Prostate gland (tissue), 2 donors: Measurements from ENCODE around the gene POTEE. TPM values are rescaled to one million over a fixed set of nuclear protein-coding genes. Genes with fewer than 3 reads are reported as not detected.
A peak's percentile ranks its signal among the peaks of the same experiment; 100 is the strongest.
"Not testable (repeated sequence)": the region's sequence is repeated elsewhere in the genome, so short reads cannot be mapped to it uniquely, and the experiment has no call there.

Experiments used
- DNase-seq: peaks from one replicate; pipeline ENCODE4 v3.0.0-alpha.2; 2019; ENCODE audit warnings: low spot score
- H3K27ac ChIP-seq, 2 donors: fragments of 200-600 bp; sonication (generic); 2 replicates each; pipeline ENCODE4 v1.5.1; 2017 to 2019
- H3K27me3 ChIP-seq: fragments of 200-600 bp; sonication (generic); replicated peaks from 2 replicates; pipeline ENCODE4 v1.5.1; 2019; ENCODE audit not compliant: insufficient read depth
- H3K36me3 ChIP-seq, 2 donors: fragments of 200-600 bp; sonication (generic); 1 replicate in 1 of 2; 2 replicates in 1 of 2; pipeline versions ENCODE4 v1.5.1 to v1.8.1; 2017 to 2019
- H3K4me1 ChIP-seq: fragments of 200-600 bp; sonication (generic); replicated peaks from 2 replicates; pipeline ENCODE4 v1.5.1; 2019
- H3K4me3 ChIP-seq, 2 donors: fragments of 200-600 bp; sonication (generic); 2 replicates each; pipeline ENCODE4 v1.5.1; 2017 to 2019
- H3K9me3 ChIP-seq: fragments of 200-600 bp; sonication (generic); 2 replicates; pipeline ENCODE4 v1.5.1; 2017
- POLR2A ChIP-seq: fragments of 450-650 bp; IDR thresholded peaks from one replicate; pipeline ENCODE4 v1.6.1; 2016; ENCODE audit warnings: antibody characterized with exemption, mild to moderate bottlenecking
- POLR2AphosphoS5 ChIP-seq: sonication (generic); formaldehyde crosslinking; IDR thresholded peaks from one replicate; pipeline ENCODE4 v1.6.1; 2017; ENCODE audit warnings: antibody characterized with exemption
- WGBS: methylation state at CpG from one replicate; pipeline ENCODE4 v1.1.5; 2018; 5-methylcytosine and 5-hydroxymethylcytosine counted together
- intact Hi-C: fragments of 100-400 bp; cut with DNase I; formaldehyde crosslinking; loops from one replicate; pipeline ENCODE4 v1.14.2; 2022
- small RNA-seq, 2 donors: library from RNA; depleted of rRNA; stranded (forward); fragments of <200 nt; gene quantifications; one replicate each; pipeline ENCODE3, GENCODE V24; 2016
- total RNA-seq, 2 donors: library from RNA; depleted of rRNA; stranded (reverse); fragments of >200 nt; gene quantifications; one replicate each; pipeline ENCODE4 v1.1.0, GENCODE V29; 2016
- TF ChIP-seq, protein P1 (sequence below), 4 experiments: fragments of 200-600 bp in 2 of 4; fragments of 450-650 bp in 2 of 4; sonication (generic) in 2 of 4; IDR thresholded peaks; 1 replicate in 3 of 4; 2 replicates in 1 of 4; pipeline ENCODE4 v1.5.1; 2016 to 2019; ENCODE audit warnings: antibody characterized with exemption in 4 of 4, mild to moderate bottlenecking in 2 of 4, moderate library complexity in 2 of 4

Gene POTEE
- total RNA-seq, 2 donors from 2014 or later: 8.6 to 55.7 TPM

DNA sequence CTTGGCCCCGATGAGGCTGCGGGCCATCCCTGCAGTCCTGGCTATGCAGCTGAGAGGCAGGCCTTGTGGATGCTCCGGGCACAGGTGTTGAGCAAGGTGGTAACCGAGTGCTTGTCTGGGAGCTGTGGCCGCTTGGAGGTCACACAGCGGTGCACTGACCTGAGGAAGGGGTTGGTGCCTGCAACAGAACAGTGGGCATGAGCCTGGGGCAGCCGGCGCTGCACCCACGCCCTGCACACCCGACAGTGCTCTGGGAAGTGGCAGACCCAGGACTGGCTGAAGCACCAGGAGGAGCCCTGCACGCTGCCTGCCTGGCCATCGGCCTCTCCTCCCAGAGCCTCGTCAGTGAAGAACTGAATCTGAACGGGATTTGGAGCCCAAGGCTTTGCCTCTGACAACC is 8.2 kb upstream of the POTEE start:
- H3K4me1 ChIP-seq: no peaks in the 10 kb centered on the region
- no peak for DNase-seq
- no peaks in the 10 kb centered on the region for H3K27me3 ChIP-seq
- TF ChIP-seq POLR2A: no peak
- no peak for TF ChIP-seq POLR2AphosphoS5
- TF ChIP-seq, protein P1, sequence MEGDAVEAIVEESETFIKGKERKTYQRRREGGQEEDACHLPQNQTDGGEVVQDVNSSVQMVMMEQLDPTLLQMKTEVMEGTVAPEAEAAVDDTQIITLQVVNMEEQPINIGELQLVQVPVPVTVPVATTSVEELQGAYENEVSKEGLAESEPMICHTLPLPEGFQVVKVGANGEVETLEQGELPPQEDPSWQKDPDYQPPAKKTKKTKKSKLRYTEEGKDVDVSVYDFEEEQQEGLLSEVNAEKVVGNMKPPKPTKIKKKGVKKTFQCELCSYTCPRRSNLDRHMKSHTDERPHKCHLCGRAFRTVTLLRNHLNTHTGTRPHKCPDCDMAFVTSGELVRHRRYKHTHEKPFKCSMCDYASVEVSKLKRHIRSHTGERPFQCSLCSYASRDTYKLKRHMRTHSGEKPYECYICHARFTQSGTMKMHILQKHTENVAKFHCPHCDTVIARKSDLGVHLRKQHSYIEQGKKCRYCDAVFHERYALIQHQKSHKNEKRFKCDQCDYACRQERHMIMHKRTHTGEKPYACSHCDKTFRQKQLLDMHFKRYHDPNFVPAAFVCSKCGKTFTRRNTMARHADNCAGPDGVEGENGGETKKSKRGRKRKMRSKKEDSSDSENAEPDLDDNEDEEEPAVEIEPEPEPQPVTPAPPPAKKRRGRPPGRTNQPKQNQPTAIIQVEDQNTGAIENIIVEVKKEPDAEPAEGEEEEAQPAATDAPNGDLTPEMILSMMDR (IDR thresholded peaks at IDR 0.05): no peak
- H3K9me3 ChIP-seq: no peaks in the 10 kb centered on the region
- WGBS: 97% methylated on average over 14 of the region's 14 CpGs
- H3K36me3 ChIP-seq: no peaks in the 10 kb centered on the region
- H3K4me3 ChIP-seq: no peak overlapping the region
- intact Hi-C loops: no loop called here
- H3K27ac ChIP-seq: no peak overlapping the region

DNA sequence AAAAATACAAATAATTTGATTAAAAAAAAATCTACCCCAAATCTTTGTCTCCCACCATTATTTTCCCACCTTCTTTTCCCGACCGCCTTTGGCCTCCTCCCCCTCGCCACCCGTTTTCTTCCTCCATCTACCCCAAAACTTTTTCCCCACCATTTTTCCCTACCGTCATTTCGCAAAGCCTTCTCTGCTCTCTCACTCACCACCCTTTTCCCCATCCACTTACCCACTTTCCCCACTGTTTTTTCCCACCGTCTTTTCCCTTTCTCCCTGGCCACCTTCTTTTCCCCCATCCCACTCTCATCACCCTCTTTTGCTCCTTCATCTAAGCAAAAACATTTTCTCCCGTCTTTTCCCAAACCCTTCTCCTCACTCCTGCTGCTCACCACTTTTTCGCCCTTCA is 1.5 kb upstream of the POTEE start:
- not testable (repeated sequence) for H3K4me3 ChIP-seq

DNA sequence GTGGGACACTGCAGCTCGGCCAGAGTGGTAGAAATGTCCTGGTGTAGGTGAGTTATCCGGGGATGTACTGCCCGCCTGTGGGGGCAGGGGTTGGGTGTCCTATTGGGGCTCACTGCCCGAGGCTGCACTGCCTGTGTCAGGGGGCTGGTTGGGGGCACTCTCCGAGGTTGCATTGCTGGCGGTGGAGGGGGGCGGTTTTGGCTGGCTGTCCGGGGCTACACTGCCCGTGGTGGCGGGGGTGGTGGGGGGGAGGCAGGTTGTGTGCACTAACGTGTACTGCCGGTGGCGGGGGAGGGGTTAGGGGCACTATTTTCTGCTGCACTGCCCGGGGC is 403 bp downstream of the POTEE start:
- H3K9me3 ChIP-seq, H3K4me3 ChIP-seq, H3K27me3 ChIP-seq, DNase-seq, intact Hi-C loops, H3K4me1 ChIP-seq, H3K36me3 ChIP-seq, H3K27ac ChIP-seq: not testable (repeated sequence)
- 98% methylated on average over 7 of the region's 14 CpGs for WGBS

More for the DNA sequence above, 1.5 kb upstream of the POTEE start:
- H3K36me3 ChIP-seq, H3K27me3 ChIP-seq, intact Hi-C loops, H3K9me3 ChIP-seq, H3K4me1 ChIP-seq, H3K27ac ChIP-seq, DNase-seq: not testable (repeated sequence)
- 87% methylated on average over 8 of the region's 9 CpGs for WGBS

DNA sequence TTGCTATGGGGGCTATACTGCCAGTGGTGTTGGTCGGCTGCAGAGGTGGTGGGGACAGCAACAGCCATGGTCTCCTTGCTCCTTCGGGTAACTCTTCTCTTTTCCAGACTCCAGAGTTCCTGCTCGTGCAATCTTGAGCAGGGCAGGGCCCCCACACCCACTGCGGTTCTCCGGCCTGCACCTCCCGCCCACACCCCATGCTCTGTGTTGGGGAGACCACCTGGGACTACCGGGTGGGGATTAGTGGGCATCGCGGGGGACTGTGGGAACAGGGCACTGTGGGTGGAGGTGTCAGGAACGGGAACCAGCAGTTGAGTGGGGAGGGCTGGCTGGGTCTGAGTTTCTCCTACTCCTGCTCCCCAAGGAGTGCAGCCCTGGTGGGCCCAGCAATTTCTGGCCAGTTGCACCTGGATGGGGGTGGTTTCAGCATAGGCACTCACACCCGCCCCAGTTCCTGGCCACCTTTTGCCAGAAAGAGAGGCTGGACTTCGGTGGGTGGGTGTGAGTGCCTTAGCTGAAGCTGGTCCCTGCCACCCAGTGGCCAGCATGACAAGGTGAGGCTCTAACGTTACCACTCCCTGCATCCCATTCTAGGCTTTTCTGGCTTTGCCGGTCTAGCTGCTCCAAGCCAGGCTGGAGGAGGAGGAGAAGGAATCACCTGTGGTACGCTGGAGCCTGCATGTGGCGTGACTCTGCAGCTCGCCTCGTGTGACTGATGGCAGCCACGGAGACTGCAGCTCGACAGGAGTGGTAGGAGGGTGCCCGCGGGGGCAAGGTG is 1.3 kb downstream of the POTEE start:
- intact Hi-C loops, H3K9me3 ChIP-seq, H3K36me3 ChIP-seq, H3K27me3 ChIP-seq, H3K4me1 ChIP-seq, H3K27ac ChIP-seq, H3K4me3 ChIP-seq: not testable (repeated sequence)
- 77% methylated on average over 10 of the region's 22 CpGs for WGBS
- peak; percentile 38 for DNase-seq

DNA sequence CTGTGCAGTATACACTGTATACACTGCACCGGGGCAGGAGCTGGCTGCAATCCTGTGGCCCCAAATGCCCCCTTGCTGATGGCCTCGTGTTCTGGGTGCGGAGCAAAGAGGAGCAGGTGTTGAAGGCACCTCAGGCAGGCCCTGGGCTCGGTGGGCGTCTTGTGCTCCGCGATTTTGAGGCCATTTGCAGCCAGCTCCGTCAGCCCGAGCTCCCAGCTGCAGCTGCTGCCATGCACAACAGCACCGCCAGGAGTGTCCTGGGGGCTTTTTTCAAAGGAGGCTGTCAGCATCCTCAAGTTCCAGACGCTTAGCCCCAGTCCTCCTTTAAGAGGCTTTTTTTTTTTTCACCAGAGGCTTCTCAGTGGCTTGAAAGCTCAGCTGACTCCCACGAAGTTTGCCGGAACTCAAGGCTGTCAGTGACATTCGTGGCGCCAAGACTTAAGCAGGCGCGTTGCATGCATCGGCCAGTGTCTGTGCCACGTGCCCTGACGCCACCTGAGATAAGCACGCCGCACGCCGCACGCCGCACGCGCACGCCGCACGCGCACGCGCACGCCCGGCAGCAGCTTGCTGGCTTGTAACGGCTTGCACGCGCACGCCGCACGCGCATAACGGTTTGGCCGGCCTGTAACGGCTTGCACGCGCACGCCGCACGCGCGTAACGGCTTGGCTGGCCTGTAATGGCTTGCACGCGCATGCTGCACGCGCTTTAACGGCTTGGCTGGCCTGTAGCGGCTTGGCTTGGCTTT is 8.1 kb downstream of the POTEE start:
- H3K27ac ChIP-seq, H3K36me3 ChIP-seq, H3K4me1 ChIP-seq, H3K9me3 ChIP-seq, DNase-seq, H3K4me3 ChIP-seq, intact Hi-C loops, H3K27me3 ChIP-seq: not testable (repeated sequence)
- WGBS: 86% methylated on average over 5 of the region's 60 CpGs

DNA sequence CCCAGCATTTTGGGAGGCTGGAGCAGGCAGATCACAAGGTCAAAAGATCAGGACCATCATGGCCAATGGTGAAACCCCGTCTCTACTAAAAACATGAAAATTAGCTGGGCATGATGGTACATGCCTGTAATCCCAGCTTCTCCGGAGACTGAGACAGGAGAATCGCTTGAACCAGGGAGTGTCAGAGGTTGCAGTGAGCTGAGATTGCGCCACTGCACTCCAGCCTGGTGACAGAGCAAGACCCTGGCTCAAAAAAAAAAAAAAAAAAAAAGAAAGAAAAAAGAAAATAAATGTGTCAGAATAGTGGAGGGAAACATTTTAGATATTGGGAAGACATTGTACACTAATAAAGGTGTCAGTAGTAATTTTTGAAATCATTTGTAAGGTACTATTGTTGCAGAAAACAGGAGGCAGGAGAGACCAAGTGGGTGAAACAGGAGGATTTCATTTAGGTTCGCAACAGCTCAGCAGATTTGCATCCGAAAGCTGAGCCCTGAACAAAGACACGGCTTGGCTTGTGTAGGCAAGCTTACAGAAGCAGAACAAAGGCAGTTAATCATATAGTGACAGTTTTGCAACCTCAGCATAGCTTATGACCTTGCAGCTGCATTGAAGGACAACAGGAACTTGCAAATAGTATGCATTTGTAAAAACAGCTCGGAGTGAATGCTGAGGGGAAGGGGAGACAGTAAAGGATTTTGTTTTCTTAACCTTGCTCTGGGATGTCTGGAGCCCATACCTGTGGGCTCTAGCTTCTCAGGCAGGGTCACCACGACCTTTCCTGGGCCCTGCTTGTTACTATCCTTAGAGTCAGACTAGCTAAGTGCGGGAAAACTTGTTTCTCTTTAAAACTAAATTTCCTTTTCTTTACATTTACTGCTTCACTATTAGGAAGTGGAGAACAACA is 26.5 kb downstream of the POTEE start:
- DNase-seq, H3K4me1 ChIP-seq, H3K36me3 ChIP-seq, intact Hi-C loops, H3K9me3 ChIP-seq, H3K27me3 ChIP-seq, H3K4me3 ChIP-seq, H3K27ac ChIP-seq: not testable (repeated sequence)
- 23% methylated on average over 6 of the region's 10 CpGs for WGBS

Small RNAs within 50 kb of the gene (small RNA-seq; reads per million reads assigned to genes)
- gene AC009477.1: 0 reads per million in 2 donors
- gene RNU6-127P: 0 reads per million in 2 donors

Other genes starting within 250 kb of the POTEE start
- gene FAM168B, start 116.1 kb upstream of the POTEE start, total RNA-seq: 100 to 1,000 TPM; 125 to 192 TPM
- 100 to 1,000 TPM in 1 of 2 donors, 10 to 100 TPM in 1; 77.1 to 107 TPM for gene PLEKHB2, start 104.2 kb upstream of the POTEE start, total RNA-seq
- under 1 TPM; 0.68 to 0.77 TPM for gene RAB6D, start 154.6 kb downstream of the POTEE start, total RNA-seq